GM19043 (cell line): ENCODE data around the gene UBR1.
"Not testable (repeated sequence)": the region's sequence is repeated elsewhere in the genome, so short reads cannot be mapped to it uniquely, and the experiment has no call there.

Experiments used
- ATAC-seq: cut with Tn5 transposase; IDR thresholded peaks from one replicate; pipeline ENCODE4 v1.9.1; 2021; ENCODE audit warnings: low read depth; ENCODE audit not compliant: unreplicated experiment

The UBR1 gene

DNA sequence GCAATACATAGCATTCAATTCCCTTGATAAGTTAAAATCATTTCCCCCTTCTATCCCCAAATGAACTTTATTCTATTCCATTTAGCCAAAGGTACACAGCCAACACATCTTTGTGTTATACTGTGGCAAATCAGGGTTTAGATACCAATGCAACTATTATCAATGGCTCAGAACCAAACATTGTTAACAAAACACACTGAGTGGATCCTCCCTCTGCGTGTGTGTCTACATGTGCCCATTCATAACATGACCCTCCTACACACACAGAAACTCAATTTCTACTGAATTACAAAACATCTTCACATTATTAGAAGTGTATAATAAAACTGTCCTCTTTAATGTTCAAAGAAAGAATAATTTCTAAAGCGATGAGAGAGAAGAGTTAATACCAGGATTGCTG is 186.5 kb downstream of the UBR1 start:
- ATAC-seq = no peak

DNA sequence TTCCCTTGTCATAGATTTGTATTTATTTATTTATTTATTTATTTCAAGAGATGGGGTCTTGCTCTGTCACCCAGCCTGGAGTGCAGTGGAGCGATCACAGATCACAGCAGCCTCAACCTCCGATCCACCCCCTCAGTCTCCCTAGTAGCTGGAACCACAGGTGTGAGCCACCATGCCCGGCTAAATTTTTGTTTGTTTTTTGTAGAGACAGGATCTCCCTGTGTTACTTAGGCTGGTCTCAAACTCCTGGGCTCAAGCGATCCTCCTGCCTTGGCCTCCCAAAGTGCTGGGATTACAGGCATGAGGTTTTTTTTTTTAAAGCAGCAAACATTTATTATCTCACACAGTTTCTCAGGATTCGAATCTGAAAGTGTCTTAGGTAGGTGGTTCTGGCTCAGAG is 187.8 kb downstream of the UBR1 start:
- no peak for ATAC-seq

- no peak for ATAC-seq
Observed at GRCh38 chr15:42915654-42916315, 190.1 kb downstream of the UBR1 start.

GRCh38 chr15:42914728-42915497 is 190.9 kb downstream of the UBR1 start:
- no peak for ATAC-seq

- ATAC-seq = no peak
Observed at GRCh38 chr15:42911058-42911592, 194.7 kb downstream of the UBR1 start.

GRCh38 chr15:42908538-42908937 is 197.3 kb downstream of the UBR1 start:
- no peak for ATAC-seq

DNA sequence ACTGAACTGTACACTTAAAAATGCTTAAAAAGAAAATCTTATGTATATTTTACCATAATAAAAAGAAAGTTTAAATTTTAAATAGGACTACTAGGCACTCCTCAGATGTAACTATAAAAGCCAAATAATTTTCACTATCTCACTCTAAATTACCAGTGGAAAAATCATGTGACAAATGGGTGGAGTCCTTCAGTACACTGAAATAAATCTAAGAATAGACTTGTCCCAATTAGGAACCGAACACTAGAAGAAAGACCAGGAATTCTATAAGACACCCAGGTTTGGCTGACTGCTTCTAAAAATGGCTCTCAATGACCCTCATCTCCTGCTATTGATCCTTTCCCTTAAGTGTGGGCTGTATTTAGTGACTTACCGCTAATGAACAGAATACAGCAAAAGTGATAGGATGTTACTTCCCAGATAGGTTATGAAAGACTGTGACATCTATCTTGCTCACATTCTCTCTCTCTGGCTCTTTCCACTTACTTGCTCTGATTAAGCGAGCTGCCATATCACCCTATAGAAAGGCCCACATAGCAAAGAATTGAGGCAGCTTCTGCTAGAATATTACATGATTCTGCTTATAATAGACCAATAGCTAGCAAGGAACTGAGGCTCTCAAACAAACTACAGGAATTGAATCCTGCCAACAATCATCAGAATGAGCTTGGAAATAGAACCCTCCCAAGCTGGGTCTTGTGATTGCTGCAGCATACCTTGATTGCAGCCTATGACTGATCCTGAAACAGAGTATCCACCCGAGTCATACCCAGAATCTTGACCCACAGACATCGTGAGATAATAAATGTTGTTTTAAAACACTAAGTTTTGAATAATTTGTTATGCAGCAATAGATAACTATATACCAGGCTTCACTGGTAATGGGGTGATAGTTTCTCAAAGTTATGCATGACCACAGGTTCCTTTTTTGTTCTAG is 202.2 kb downstream of the UBR1 start:
- no peak for ATAC-seq

DNA sequence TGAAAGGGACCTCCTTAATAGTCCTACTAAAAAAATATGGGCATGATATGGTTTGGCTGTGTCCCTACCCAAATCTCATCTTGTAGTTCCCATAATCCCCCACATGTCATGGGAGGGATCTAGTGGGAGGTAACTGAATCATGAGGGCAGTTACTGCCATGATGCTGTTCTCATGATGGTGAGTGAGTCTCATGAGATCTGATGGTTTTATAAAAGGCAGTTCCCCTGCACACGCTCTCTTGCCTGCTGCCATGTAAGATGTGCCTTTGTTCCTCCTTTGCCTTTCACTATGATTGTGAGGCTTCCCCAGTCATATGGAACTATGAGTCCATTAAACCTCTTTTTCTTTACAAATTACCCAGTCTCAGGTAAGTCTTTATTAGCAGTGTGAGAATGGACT is 211.9 kb downstream of the UBR1 start:
- not testable (repeated sequence) for ATAC-seq
